Brain microvascular endothelial cell (primary cell): ENCODE measurements around the gene FAM222A.

Experiments
- DNase-seq: peaks from one replicate; pipeline ENCODE4 v3.0.0-alpha.2; 2020
- H3K27ac ChIP-seq: fragments of 250-450 bp; sonication (Bioruptor Pico); 2 replicates; pipeline ENCODE4 v1.5.1; 2020; ENCODE audit warnings: mild to moderate bottlenecking, moderate library complexity
- H3K27me3 ChIP-seq: fragments of 250-450 bp; sonication (Bioruptor Pico); replicated peaks from 2 replicates; pipeline ENCODE4 v1.5.1; 2020; ENCODE audit warnings: mild to moderate bottlenecking
- H3K36me3 ChIP-seq: fragments of 250-450 bp; sonication (Bioruptor Pico); replicated peaks from 2 replicates; pipeline ENCODE4 v1.5.1; 2020; ENCODE audit warnings: mild to moderate bottlenecking
- H3K4me3 ChIP-seq: 2 replicates; pipeline ENCODE4 v1.5.1; 2011; ENCODE audit warnings: low read depth, mild to moderate bottlenecking, control low read depth, low read length, moderate library complexity
- in situ Hi-C: cut with HindIII; loops from 2 replicates; pipeline ENCODE4 v1.10.0; 2017; ENCODE audit warnings: low sequenced_read_pairs, low pct_ligation_motif_present
- TF ChIP-seq, protein P1 (sequence below): IDR thresholded peaks from 2 replicates; pipeline ENCODE4 v1.5.1; 2011; ENCODE audit warnings: low read depth, mild to moderate bottlenecking, moderate library complexity, low read length, control low read depth, inconsistent platforms; ENCODE audit errors: missing control alignments

The FAM222A gene

DNA sequence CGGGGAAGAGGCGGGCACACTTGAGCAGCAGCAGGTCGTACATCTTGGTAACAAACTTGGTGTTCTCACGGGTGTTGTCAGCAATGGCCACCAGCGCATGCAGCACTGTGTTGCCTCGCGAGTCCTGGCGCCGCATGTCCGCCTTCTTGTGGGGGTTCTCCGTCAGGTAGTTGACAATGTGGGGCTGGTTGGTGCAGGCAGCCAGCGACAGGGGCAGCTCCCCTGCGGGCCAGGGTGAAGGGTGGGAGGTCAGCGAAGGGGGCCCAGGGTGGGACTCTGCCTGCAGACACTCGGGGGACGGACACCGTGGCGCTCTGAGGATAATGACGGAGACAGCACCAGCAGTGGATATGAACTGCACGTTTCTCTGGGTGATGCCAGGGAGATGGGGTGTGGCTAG, 85.1 kb downstream of the FAM222A start:
- Histone ChIP-seq H3K27me3 (no peaks in the 10 kb centered on the region), H3K36me3 (no peaks in the 10 kb centered on the region), H3K4me3 (no peak overlapping the region), H3K27ac (no peak overlapping the region)
- in situ Hi-C loops: no loop called here
- TF ChIP-seq, protein P1, sequence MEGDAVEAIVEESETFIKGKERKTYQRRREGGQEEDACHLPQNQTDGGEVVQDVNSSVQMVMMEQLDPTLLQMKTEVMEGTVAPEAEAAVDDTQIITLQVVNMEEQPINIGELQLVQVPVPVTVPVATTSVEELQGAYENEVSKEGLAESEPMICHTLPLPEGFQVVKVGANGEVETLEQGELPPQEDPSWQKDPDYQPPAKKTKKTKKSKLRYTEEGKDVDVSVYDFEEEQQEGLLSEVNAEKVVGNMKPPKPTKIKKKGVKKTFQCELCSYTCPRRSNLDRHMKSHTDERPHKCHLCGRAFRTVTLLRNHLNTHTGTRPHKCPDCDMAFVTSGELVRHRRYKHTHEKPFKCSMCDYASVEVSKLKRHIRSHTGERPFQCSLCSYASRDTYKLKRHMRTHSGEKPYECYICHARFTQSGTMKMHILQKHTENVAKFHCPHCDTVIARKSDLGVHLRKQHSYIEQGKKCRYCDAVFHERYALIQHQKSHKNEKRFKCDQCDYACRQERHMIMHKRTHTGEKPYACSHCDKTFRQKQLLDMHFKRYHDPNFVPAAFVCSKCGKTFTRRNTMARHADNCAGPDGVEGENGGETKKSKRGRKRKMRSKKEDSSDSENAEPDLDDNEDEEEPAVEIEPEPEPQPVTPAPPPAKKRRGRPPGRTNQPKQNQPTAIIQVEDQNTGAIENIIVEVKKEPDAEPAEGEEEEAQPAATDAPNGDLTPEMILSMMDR: no peak
- no peak for DNase-seq

DNA sequence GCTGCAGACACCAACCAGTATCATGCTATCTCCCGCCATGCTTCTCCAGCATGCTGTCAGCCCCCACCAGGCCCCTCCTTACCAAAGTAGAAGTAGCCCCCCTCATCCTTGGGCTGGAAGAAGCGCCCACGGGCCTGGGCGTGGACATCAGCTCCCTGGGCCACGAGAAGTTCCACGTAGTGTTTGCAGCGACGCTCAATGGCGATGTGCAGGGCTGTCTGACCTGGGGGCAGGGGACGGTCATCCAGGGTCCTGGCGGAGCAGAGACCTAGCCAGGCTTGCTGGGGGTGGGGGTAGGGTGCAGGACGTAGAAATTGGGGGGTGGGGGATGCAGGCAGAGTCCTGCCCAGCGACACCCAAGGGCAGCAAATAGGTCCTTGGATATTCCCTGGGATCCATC, 86.9 kb downstream of the FAM222A start:
- in situ Hi-C loops: no loop called here
- Histone ChIP-seq H3K27me3 (no peaks in the 10 kb centered on the region), H3K36me3 (no peaks in the 10 kb centered on the region), H3K27ac (no peak overlapping the region), H3K4me3 (no peak overlapping the region)
- TF ChIP-seq, protein P1: no peak
- DNase-seq: no peak

DNA sequence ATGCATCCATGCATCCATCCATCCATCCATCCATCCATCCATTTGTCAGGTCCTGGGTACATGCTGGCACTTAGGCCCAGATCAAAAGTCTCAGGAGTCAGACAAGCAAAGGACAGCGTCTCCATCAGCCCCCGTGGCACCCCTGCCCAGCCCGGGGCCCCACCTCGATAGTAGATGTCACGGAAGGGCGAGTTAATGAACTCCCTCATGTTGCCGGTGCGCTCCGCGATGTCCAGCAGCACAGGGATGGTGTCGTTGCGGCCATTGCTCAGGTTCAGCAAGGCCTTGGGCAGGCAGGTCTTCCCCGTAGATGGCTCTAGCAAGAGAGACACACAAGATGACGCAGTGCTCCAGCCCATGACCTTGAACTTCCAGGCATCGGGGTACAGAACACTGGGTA, 89.2 kb downstream of the FAM222A start:
- H3K36me3 ChIP-seq: no peaks in the 10 kb centered on the region
- no peak for DNase-seq
- H3K27me3 ChIP-seq: no peaks in the 10 kb centered on the region
- TF ChIP-seq, protein P1: no peak
- in situ Hi-C loops: no loop called here
- H3K4me3 ChIP-seq: no peak overlapping the region
- H3K27ac ChIP-seq: no peak overlapping the region

DNA sequence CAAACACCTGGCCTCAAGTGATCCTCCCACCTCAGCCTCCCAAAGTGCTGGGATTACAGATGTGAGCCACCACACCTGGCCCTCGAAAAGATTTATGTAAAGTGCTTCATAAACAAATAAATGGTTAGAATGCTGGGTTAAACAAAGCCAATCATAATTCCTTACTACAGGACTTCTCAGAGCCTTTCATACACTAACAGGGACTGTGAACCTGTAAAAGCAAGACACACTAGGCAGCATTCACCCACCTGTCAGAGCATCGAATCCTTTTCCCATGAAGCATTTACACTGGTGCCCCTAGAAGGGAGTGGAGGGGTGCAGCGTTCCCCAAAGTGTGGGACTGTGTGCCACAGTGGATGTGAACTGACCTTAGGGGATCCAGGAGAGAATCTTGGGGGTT, 90.1 kb downstream of the FAM222A start:
- in situ Hi-C loops: no loop called here
- no peak for DNase-seq

DNA sequence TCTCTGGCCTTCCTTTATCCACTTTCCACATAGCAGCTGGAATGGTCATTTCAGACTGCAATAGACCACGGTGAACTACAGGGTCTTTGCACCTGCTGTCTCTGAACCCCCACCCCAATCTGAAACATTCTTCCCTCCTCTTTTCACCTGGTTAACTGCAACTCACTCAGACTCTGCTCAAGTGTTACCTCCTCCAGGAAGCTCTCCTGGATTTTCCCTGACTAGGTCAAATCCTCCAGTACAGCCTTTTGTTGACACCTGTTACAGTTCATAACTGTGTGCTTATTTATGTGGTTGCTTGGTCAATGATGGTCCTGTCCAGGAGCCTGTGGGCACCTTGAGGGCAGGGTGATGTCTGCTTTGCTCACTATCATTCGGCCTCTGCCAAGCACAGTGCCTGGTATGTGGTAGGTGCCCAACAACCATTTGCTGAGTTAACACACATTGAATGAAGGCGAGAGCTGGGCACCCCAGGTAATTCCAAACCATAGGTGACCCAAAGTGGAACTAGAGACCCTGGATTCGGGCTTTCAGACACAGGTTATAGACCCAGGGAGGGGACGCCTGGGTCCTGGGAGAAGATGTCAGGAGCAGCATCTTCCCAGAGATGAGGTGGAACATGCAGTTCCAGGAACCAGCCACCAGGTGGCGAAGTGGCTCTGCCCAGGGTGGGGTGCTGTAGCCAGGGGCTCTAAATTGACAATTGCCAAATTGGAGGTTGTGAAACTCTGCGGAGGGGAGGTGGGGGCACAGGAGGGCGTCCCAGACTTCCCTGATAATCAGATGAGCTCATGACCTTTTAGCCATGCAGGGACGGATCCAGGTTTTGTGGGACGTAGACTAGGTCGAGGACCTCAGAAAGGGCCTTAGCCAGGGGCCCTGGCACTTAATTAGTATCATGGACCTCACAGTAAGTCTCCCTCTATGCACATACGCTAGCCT, 91.5 kb downstream of the FAM222A start:
- in situ Hi-C loops: no loop called here
- H3K27ac ChIP-seq: no peak overlapping the region

More for the DNA sequence above, 90.1 kb downstream of the FAM222A start:
- H3K27me3 ChIP-seq: no peaks in the 10 kb centered on the region
- H3K27ac ChIP-seq: no peak overlapping the region
- TF ChIP-seq, protein P1: no peak
- H3K4me3 ChIP-seq: no peak overlapping the region
- H3K36me3 ChIP-seq: no peaks in the 10 kb centered on the region

More for the DNA sequence above, 91.5 kb downstream of the FAM222A start:
- H3K27me3 ChIP-seq: no peaks in the 10 kb centered on the region
- no peak overlapping the region for H3K4me3 ChIP-seq
- TF ChIP-seq, protein P1: peak; percentile 99
- no peaks in the 10 kb centered on the region for H3K36me3 ChIP-seq
- peak; percentile 22 for DNase-seq
